Brain pericyte (primary cell): ENCODE results near the gene PTGS1.

Source experiments
- DNase-seq: peaks from one replicate; pipeline ENCODE4 v3.0.0-alpha.2; 2012; ENCODE audit warnings: low read depth, low spot score

The PTGS1 gene

GRCh38 chr9:122374885-122375420 is 4.1 kb downstream of the PTGS1 start:
- DNase-seq = no peak

- no peak for DNase-seq
Observed at GRCh38 chr9:122376796-122377195, 6.0 kb downstream of the PTGS1 start.

GRCh38 chr9:122377241-122378164 is 6.7 kb downstream of the PTGS1 start:
- no peak for DNase-seq

DNA sequence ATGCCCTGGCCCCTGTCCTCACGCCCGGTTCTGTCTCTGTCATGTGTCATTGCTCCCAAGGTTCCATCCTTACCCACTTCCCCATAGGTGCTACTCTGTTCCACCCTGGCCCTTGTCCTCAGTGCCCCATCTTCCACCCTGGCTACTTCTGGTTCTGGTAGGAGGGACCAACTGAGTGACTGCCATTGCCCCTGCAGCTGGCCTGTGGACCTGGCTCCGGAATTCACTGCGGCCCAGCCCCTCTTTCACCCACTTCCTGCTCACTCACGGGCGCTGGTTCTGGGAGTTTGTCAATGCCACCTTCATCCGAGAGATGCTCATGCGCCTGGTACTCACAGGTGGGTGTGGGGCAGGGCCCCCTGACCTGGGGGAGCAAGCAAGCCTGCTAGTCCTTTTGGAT is 7.4 kb downstream of the PTGS1 start:
- DNase-seq = no peak

DNA sequence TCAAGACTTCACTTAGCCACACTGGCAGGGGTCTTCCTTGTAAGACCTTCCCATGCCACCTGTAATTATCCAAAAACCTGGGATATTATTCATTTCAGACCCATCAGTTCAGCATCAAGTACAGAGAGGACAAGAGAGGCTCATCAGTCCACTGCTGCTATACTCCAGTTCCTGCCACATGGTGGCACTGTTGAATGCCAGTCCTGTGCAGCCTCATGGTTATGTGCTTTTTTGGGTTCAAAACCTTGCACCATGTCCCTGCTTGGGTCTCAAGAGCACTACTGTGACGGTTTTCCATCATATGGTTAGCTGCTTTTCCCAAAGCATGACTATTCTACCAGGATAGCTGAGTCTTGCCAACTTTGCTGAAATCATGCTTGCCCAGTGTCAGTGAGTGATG is 8.5 kb downstream of the PTGS1 start:
- DNase-seq = no peak

DNA sequence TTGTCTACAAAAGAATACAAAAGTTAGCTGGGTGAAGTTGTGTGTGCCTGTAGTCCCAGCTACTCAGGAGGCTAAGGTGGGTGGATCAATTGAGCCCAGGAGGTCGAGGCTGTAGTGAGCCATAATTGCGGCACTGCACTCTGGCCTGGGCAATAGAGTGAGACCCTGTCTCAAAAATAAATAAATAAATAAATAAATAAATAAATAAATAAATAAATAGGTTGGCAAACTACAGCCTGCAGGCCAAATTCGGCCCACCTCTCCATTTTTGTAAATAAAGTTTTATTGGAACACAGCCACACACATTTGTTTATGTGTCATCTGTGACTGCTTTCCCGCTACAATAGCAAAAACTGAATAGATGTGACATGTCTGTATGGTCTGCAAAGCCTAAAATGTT is 9.5 kb downstream of the PTGS1 start:
- DNase-seq = no peak

DNA sequence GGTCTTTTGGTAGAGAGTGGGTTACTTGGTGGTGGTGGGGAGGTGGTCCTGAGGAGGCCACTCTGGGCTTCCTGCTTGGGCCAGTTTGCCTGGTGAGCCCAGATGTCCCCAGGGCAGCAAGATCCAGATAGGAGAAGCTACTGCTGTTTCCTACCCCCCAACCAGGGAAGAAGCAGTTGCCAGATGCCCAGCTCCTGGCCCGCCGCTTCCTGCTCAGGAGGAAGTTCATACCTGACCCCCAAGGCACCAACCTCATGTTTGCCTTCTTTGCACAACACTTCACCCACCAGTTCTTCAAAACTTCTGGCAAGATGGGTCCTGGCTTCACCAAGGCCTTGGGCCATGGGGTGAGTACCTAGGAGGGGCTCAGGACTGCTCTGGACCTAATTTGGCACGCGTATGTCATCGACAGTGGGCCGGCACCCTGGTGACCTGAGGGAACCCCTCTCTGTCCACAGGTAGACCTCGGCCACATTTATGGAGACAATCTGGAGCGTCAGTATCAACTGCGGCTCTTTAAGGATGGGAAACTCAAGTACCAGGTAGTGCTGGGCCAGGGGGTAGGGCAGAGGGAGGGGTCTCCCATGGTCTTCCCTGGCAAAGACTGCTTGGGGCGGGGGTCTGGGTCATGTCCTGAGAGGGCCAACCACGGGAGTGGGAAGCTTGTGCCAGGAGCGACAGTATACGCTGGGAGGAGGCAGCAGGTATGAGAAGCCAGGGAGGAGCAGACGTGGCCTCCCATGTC is 10.6 kb downstream of the PTGS1 start:
- DNase-seq = no peak

DNA sequence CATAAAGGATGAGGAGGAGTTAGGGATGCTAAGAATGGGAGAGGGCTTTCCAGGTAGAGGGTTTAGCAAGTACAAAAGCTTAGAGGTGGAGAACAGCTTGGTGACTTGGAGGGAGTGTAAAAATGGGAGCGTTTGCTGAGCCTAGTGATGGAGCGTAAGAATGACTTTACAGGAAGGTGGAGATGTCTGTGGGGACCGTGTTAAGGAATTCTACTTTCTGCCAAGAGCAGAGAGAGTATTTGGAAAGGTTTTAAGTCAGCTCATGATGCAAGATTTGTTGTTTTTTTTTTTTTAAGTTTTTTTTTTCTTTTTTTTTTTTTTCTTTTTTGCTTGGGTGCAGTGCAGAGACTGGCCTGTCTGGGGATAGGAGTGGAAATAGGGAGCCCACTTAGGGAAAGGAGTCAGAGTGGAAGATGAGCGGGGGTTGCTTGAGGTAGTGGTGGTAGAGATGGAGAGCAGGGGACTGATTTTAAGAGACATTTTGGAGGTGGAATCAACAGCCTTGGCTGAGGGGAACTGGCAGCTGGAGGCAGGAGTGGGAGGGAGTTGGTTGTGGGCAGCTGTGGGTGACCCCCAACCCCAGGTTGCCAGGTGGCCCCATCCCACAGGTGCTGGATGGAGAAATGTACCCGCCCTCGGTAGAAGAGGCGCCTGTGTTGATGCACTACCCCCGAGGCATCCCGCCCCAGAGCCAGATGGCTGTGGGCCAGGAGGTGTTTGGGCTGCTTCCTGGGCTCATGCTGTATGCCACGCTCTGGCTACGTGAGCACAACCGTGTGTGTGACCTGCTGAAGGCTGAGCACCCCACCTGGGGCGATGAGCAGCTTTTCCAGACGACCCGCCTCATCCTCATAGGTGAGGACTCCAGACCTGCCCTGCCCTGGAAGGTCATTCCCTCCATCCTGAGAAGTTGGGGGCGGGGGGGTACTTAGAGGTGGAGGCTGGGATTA is 12.4 kb downstream of the PTGS1 start:
- DNase-seq = no peak

- DNase-seq = no peak
Observed at GRCh38 chr9:122383992-122384461, 13.2 kb downstream of the PTGS1 start.

GRCh38 chr9:122386311-122386872 is 15.6 kb downstream of the PTGS1 start:
- no peak for DNase-seq

- no peak for DNase-seq
Observed at GRCh38 chr9:122387536-122387935, 16.7 kb downstream of the PTGS1 start.

DNA sequence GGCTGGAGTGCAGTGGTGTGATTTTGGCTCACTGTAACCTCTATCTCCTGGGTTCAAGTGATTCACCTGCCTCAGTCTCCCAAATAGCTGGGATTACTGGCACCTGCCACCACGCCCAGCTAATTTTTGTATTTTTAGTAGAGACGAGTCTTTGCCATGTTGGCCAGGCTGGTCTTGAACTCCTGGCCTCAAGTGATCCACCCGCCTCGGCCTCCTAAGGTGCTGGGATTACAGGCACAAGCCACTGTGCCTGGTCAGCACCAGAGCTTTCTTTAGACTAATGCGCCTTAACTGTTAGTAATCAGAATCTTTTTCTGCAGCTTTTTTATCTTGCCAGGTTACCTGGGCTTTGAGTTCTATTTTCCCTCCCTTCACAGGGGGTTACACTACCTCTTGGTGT is 18.4 kb downstream of the PTGS1 start:
- DNase-seq = no peak

- DNase-seq = no peak
Observed at GRCh38 chr9:122389799-122390481, 19.1 kb downstream of the PTGS1 start.

GRCh38 chr9:122392284-122392683 is 21.5 kb downstream of the PTGS1 start:
- no peak for DNase-seq

- DNase-seq = no peak
Observed at GRCh38 chr9:122392714-122393113, 21.9 kb downstream of the PTGS1 start.

- no peak for DNase-seq
Observed at GRCh38 chr9:122393284-122393983, 22.6 kb downstream of the PTGS1 start.

- no peak for DNase-seq
Observed at GRCh38 chr9:122394265-122395125, 23.7 kb downstream of the PTGS1 start.

DNA sequence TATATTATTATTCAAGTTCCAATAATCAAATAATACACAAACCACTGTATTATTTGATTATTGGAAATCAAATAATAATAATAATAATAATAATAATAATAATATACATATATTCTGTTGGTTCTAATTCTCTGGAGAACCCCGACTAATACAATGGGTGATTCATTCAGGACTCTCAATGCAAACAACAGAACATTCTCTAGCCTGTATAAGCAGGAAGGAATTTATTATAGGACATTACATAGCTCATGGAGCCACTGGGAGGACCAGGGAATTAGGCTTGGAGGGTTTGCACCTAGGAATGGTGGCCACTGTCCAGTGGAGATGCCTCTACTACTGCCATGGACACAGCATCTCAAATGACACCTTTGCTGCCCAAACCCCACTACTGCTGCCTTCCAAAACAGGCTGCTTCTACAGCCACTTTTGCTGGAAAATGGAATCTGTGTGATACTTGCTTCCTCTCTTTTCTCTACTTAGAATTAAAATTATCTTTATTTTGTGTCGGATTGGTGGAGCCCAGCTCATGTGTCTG is 25.9 kb downstream of the PTGS1 start:
- DNase-seq = no peak

DNA sequence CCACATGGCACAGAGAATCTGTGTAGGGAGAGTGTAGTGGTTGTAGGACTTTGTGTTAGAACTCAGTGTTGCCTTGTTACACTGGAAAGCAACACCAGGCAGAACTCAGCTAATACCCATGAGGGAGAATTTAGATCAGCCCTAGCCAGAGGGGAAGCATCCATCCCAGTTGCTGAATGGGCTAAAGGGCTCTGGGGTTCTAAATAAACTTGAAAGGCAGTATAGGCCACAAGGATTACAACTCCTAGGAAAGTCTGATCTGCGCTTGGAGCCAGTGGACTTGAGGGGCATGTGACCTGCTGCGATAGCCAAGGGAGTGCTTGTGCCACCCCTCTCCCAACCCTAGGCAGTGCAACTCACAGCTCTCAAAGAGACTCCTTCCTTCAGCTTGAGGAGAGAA is 26.9 kb downstream of the PTGS1 start:
- no peak for DNase-seq
